OCI-LY3 (cell line): ENCODE data around the gene SYT1.
"Not testable (repeated sequence)": the region's sequence is repeated elsewhere in the genome, so short reads cannot be mapped to it uniquely, and the experiment has no call there.

Experiments used
- H2AFZ ChIP-seq: fragments of 200-600, 300-600 bp; shearing (Covaris generic); 2 replicates; pipeline ENCODE4 v1.6.0; 2014; ENCODE audit warnings: antibody characterized with exemption, low read depth, low read length
- H3K27ac ChIP-seq: fragments of 200-600, 300-600 bp; sonication (generic); 2 replicates; pipeline ENCODE4 v1.5.1; 2014; ENCODE audit warnings: mild to moderate bottlenecking, low read length, moderate library complexity, mixed read lengths
- H3K27me3 ChIP-seq: fragments of 200-600, 300-600 bp; sonication (generic); 2 replicates; pipeline ENCODE4 v1.6.1; 2014; ENCODE audit warnings: low read depth, low read length, mixed read lengths
- H3K36me3 ChIP-seq: fragments of 200-600, 300-600 bp; sonication (generic); replicated peaks from 2 replicates; pipeline ENCODE3; 2014; ENCODE audit warnings: low read depth, low read length, mixed read lengths
- H3K4me1 ChIP-seq: fragments of 300-600, 200-600 bp; sonication (generic); 2 replicates; pipeline ENCODE4 v1.6.1; 2014; ENCODE audit warnings: low read length, mixed read lengths
- H3K4me2 ChIP-seq: fragments of 200-600, 300-600 bp; sonication (generic); 2 replicates; pipeline ENCODE4 v1.6.1; 2014; ENCODE audit warnings: low read length, mixed read lengths
- H3K4me3 ChIP-seq: fragments of 300-600, 200-600 bp; sonication (generic); 2 replicates; pipeline ENCODE4 v1.5.1; 2014; ENCODE audit warnings: antibody characterized with exemption, mild to moderate bottlenecking, low read length, moderate library complexity
- H3K79me2 ChIP-seq: fragments of 300-600, 200-600 bp; shearing (Covaris generic); 2 replicates; pipeline ENCODE4 v1.6.1; 2014; ENCODE audit warnings: mild to moderate bottlenecking, low read length, mixed read lengths
- H3K9ac ChIP-seq: fragments of 300-600, 200-600 bp; shearing (Covaris generic); 2 replicates; pipeline ENCODE4 v1.6.0; 2014; ENCODE audit warnings: mild to moderate bottlenecking, low read length, moderate library complexity
- H3K9me3 ChIP-seq: fragments of 200-600, 300-600 bp; shearing (Covaris generic); 2 replicates; pipeline ENCODE4 v1.6.1; 2014; ENCODE audit warnings: low read length, mixed read lengths; ENCODE audit not compliant: insufficient read depth
- H4K20me1 ChIP-seq: fragments of 200-600, 300-600 bp; sonication (generic); 2 replicates; pipeline ENCODE4 v1.6.1; 2016; ENCODE audit warnings: low read length, mixed read lengths; ENCODE audit not compliant: insufficient read depth
- CTCF ChIP-seq: fragments of 200-600, 300-600 bp; sonication (generic); IDR thresholded peaks from 2 replicates; pipeline ENCODE4 v1.5.1; 2014; ENCODE audit warnings: antibody characterized with exemption, low read length, low read depth
- EZH2phosphoT487 ChIP-seq: fragments of 200-600 bp; shearing (Covaris generic); IDR thresholded peaks from 2 replicates; pipeline ENCODE4 v1.6.1; 2018; ENCODE audit warnings: antibody characterized with exemption, mixed run types, low read depth

SYT1 gene

GRCh38 chr12:79203058-79203647, 338.6 kb downstream of the SYT1 start:
- Histone ChIP-seq H3K27me3 (no peaks in the 10 kb centered on the region), H3K4me1 (peaks cover 11% of the 10 kb centered on the region), H3K4me3 (no peak overlapping the region), H3K9me3 (no peaks in the 10 kb centered on the region), H3K9ac (no peak overlapping the region), H3K79me2 (no peaks in the 10 kb centered on the region), H2AFZ (no peak overlapping the region), H3K36me3 (no peaks in the 10 kb centered on the region), H3K4me2 (no peak overlapping the region), H4K20me1 (no peaks in the 10 kb centered on the region), H3K27ac (no peak overlapping the region)
- TF ChIP-seq CTCF: no peak
- no peak for TF ChIP-seq EZH2phosphoT487

- Histone ChIP-seq H2AFZ (no peak overlapping the region; the same call in 1 of the 2 replicates), H3K27me3 (no peaks in the 10 kb centered on the region), H3K4me1 (no peaks in the 10 kb centered on the region), H3K4me2 (no peak overlapping the region), H3K36me3 (no peaks in the 10 kb centered on the region), H4K20me1 (no peaks in the 10 kb centered on the region), H3K4me3 (no peak overlapping the region), H3K27ac (no peak overlapping the region), H3K79me2 (no peaks in the 10 kb centered on the region), H3K9ac (no peak overlapping the region), H3K9me3 (no peaks in the 10 kb centered on the region)
- TF ChIP-seq CTCF (no peak), EZH2phosphoT487 (no peak)
These were observed 342.3 kb downstream of the SYT1 start for GRCh38 chr12:79206871-79207270.

- H4K20me1 ChIP-seq, H3K27ac ChIP-seq, H3K4me2 ChIP-seq, H3K4me3 ChIP-seq, H2AFZ ChIP-seq, H3K9me3 ChIP-seq, H3K4me1 ChIP-seq, H3K36me3 ChIP-seq, H3K27me3 ChIP-seq, H3K79me2 ChIP-seq, H3K9ac ChIP-seq: not testable (repeated sequence)
These were observed 345.8 kb downstream of the SYT1 start for GRCh38 chr12:79210403-79210802.

GRCh38 chr12:79217306-79217705, 352.7 kb downstream of the SYT1 start:
- no peak overlapping the region for H3K4me3 ChIP-seq
- TF ChIP-seq EZH2phosphoT487 (no peak), CTCF (no peak)
- no peak overlapping the region for H3K9ac ChIP-seq
- H2AFZ ChIP-seq: no peak overlapping the region
- no peak overlapping the region for H3K4me2 ChIP-seq
- H3K36me3 ChIP-seq: no peaks in the 10 kb centered on the region
- no peaks in the 10 kb centered on the region for H4K20me1 ChIP-seq
- no peaks in the 10 kb centered on the region for H3K4me1 ChIP-seq
- H3K27me3 ChIP-seq: no peaks in the 10 kb centered on the region
- H3K9me3 ChIP-seq: peaks cover 15% of the 10 kb centered on the region; the same call in 1 of the 2 replicates
- no peak overlapping the region for H3K27ac ChIP-seq
- no peaks in the 10 kb centered on the region for H3K79me2 ChIP-seq
